Esophagus muscularis mucosa (tissue), 3 donors: ENCODE results near the gene CPEB3.

ENCODE experiments used
- POLR2A ChIP-seq: fragments of 450-650 bp; IDR thresholded peaks from one replicate; pipeline ENCODE4 v1.6.1; 2017; ENCODE audit warnings: antibody characterized with exemption, moderate library complexity, mild to moderate bottlenecking, low read depth
- POLR2AphosphoS5 ChIP-seq, 2 donors: sonication (generic); formaldehyde crosslinking; IDR thresholded peaks; one replicate each; pipeline ENCODE4 v1.6.1; 2017; ENCODE audit warnings: antibody characterized with exemption in 2 of 2
- TF ChIP-seq, protein P1 (sequence below), 3 experiments: fragments of 200-600 bp in 2 of 3; fragments of 450-650 bp in 1 of 3; sonication (generic) in 2 of 3; IDR thresholded peaks; one replicate each; pipeline ENCODE4 v1.5.1; 2017 to 2019; ENCODE audit warnings: antibody characterized with exemption in 3 of 3, mild to moderate bottlenecking in 2 of 3, moderate library complexity in 1 of 3

DNA sequence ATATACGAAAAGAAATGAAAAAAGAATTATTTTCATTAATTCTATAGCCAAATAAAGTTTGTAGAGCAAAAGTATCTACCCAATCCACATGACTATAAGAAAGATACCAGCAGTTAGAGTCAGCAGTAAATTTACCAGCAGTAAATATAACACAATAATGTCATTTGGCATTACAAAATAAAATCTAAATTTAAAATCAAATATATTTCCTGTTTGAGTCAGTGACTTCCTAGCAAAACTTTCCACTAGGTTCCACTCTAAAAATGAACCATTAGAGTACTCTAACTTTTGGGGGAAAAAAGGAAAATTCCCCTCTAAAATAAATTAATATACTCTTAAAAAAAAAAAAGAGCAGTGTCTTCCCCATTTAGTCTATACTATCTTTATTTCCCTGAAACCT, 144.8 kb downstream of the CPEB3 start:
- TF ChIP-seq, protein P1, sequence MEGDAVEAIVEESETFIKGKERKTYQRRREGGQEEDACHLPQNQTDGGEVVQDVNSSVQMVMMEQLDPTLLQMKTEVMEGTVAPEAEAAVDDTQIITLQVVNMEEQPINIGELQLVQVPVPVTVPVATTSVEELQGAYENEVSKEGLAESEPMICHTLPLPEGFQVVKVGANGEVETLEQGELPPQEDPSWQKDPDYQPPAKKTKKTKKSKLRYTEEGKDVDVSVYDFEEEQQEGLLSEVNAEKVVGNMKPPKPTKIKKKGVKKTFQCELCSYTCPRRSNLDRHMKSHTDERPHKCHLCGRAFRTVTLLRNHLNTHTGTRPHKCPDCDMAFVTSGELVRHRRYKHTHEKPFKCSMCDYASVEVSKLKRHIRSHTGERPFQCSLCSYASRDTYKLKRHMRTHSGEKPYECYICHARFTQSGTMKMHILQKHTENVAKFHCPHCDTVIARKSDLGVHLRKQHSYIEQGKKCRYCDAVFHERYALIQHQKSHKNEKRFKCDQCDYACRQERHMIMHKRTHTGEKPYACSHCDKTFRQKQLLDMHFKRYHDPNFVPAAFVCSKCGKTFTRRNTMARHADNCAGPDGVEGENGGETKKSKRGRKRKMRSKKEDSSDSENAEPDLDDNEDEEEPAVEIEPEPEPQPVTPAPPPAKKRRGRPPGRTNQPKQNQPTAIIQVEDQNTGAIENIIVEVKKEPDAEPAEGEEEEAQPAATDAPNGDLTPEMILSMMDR (IDR thresholded peaks at IDR 0.05) = no peak
- TF ChIP-seq POLR2A (no peak), POLR2AphosphoS5 (IDR thresholded peaks at IDR 0.05) (no peak)
